ENCODE results near the gene MICAL3. TPM values are rescaled to one million over a fixed set of nuclear protein-coding genes. Genes with fewer than 3 reads are reported as not detected.

Gene MICAL3
- total RNA-seq, 2 donors from 2014 or later = 33.6 to 34.0 TPM

DNA sequence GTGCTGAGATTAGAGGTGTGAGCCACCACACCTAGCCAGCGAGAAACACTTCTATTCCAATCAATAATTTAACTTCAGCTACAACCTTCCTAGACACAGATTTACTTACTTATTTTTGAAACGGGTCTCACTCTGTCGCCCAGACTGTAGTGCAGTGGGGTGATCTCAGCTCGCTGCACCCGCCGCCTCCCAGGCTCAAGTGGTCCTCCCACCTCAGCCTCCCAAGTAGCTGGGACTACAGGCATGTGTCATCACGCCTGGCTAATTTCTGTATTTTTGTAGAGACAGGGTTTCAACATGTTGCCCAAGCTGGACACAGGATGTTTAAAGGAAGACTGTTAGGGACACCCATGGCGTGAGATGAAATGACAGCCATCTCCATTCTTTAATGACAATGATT is 61.3 kb downstream of the MICAL3 start:
- Histone ChIP-seq H3K4me1 (peaks cover 4% of the 10 kb centered on the region), H3K9me3 (no peaks in the 10 kb centered on the region), H3K4me3 (no peak overlapping the region), H3K27ac (no peak overlapping the region), H3K27me3 (no peaks in the 10 kb centered on the region), H3K36me3 (replicated peaks in 1 of 2; ENCODE audit: insufficient read depth in 1 of 2, low read depth in 2 of 2) (no peaks in the 10 kb centered on the region)
- intact Hi-C loops (cut with DNase I) = no loop called here
- ATAC-seq (no peak), DNase-seq (no peak)
- TF ChIP-seq POLR2A (IDR thresholded peaks at IDR 0.05) = no peak
- TF ChIP-seq, protein P1, sequence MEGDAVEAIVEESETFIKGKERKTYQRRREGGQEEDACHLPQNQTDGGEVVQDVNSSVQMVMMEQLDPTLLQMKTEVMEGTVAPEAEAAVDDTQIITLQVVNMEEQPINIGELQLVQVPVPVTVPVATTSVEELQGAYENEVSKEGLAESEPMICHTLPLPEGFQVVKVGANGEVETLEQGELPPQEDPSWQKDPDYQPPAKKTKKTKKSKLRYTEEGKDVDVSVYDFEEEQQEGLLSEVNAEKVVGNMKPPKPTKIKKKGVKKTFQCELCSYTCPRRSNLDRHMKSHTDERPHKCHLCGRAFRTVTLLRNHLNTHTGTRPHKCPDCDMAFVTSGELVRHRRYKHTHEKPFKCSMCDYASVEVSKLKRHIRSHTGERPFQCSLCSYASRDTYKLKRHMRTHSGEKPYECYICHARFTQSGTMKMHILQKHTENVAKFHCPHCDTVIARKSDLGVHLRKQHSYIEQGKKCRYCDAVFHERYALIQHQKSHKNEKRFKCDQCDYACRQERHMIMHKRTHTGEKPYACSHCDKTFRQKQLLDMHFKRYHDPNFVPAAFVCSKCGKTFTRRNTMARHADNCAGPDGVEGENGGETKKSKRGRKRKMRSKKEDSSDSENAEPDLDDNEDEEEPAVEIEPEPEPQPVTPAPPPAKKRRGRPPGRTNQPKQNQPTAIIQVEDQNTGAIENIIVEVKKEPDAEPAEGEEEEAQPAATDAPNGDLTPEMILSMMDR (IDR thresholded peaks at IDR 0.05) = no peak
- 85 to 94% methylated on average over 8 of the region's 8 CpGs for whole genome bisulfite sequencing, 2 donors

DNA sequence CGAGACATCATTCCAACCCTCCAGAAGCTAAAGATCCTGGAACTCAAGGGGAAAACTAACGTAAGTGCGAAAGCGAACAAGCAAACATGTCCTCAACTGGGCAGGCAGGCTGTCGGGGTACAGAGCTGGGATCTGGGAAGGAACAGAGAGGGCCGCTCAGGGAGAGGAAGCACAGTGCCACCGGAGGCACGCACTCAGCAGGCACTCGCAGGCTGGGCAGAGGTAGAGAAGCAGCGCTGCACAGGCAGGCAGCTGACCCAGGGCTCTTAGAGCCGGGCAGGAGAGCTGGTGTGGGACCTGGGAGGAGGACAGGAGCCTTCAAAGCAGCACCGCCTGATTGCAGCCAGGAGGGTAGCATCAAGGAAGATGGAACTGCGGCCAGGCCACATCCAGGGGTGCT is 62.2 kb downstream of the MICAL3 start:
- intact Hi-C loops (cut with DNase I) = no loop called here
- Histone ChIP-seq H3K4me1 (peaks cover 4% of the 10 kb centered on the region), H3K4me3 (no peak overlapping the region), H3K27me3 (no peaks in the 10 kb centered on the region), H3K27ac (no peak overlapping the region), H3K36me3 (replicated peaks in 1 of 2; ENCODE audit: insufficient read depth in 1 of 2, low read depth in 2 of 2) (no peaks in the 10 kb centered on the region), H3K9me3 (no peaks in the 10 kb centered on the region)
- TF ChIP-seq, protein P1 (IDR thresholded peaks at IDR 0.05) = no peak
- no peak for TF ChIP-seq POLR2A (IDR thresholded peaks at IDR 0.05)
- no peak for ATAC-seq
- WGBS, 2 donors = 95 to 96% methylated on average over 12 to 13 of the region's 13 CpGs
- no peak for DNase-seq

DNA sequence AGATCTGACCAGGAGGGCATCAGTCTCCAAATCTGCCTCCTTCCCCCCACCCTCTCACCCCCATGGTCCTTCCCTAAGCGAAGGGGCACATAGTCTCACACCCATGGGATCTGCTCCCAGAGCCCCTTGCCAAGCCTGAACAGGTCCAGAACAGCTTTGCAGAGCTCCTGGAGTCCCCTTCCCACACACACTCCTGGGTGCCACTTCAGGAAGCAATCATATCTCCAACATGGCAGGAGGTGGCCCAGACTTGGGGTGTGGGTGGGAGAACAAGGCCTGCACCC is 63.0 kb downstream of the MICAL3 start:
- TF ChIP-seq POLR2A (IDR thresholded peaks at IDR 0.05) = no peak
- TF ChIP-seq, protein P1 (IDR thresholded peaks at IDR 0.05) = no peak
- Histone ChIP-seq H3K4me3 (no peak overlapping the region), H3K9me3 (no peaks in the 10 kb centered on the region), H3K27me3 (no peaks in the 10 kb centered on the region), H3K36me3 (replicated peaks in 1 of 2; ENCODE audit: insufficient read depth in 1 of 2, low read depth in 2 of 2) (no peaks in the 10 kb centered on the region), H3K4me1 (peaks cover 4% of the 10 kb centered on the region), H3K27ac (no peak overlapping the region)
- DNase-seq (no peak), ATAC-seq (no peak)
- 43 to 100% methylated on average over 1 of the region's 1 CpG for WGBS, 2 donors
- intact Hi-C loops (cut with DNase I) = no loop called here

DNA sequence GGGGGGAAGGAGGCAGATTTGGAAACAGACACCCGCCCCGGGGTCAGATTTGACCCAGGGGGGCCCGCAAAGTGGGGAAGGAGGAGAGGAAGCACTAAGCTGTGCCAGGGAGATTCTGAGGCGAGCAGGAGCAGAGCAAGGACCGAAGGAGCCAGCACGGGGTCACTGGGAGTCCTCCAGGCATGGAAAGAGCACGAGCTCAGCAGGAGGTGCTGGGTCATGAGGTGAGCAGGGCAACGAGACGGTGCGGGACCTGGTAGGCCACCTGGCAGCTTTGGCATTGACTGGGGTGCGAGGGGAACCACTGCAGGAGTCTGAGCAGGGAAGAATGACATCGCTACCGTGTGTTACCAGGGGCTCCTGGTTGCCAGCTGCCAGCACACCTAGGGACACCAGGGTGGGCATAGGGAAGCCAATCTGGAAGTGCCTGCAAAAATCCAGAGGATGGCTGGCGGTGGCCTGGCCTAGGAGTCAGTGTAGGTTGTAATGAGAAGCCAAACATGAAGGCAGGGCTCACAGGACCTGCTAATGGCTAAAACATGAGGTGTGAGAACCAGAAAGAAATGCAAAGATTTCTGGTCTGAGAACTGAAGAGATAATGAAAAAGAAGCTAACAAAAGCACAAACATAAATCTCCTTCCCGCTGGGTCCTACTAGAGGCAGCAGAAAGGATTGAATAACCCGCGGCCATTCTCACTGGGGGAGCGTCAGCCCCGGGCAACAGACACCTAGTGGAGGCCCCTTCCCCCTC is 63.5 kb downstream of the MICAL3 start:
- intact Hi-C loops (cut with DNase I) = no loop called here
- ATAC-seq (no peak), DNase-seq (no peak)
- WGBS, 2 donors = 89 to 93% methylated on average over 18 to 19 of the region's 19 CpGs
- Histone ChIP-seq H3K27me3 (no peaks in the 10 kb centered on the region), H3K4me1 (peaks cover 6% of the 10 kb centered on the region), H3K4me3 (no peak overlapping the region), H3K9me3 (no peaks in the 10 kb centered on the region), H3K27ac (no peak overlapping the region), H3K36me3 (replicated peaks in 1 of 2; ENCODE audit: insufficient read depth in 1 of 2, low read depth in 2 of 2) (no peaks in the 10 kb centered on the region)
- TF ChIP-seq POLR2A (IDR thresholded peaks at IDR 0.05) = no peak
- TF ChIP-seq, protein P1 (IDR thresholded peaks at IDR 0.05) = no peak

DNA sequence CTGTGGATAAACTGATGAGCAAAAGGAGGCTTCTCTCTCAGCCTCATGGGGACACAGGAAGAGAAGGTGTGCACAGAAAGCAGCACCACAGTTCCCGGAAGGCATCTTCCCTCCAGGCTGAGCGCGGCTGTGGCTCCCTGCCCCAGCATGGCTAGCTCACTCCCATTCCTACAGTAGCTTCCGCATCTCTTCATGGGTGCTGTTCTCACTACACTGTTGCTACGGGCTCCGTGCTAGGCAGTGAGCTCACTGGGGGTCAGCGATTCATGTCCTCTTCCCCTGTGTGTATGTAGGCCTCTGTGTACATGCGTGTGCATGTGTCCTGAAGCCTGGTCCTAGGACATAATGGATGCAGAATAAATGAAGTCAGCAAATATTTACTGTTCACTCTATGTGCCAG is 64.3 kb downstream of the MICAL3 start:
- DNase-seq (no peak), ATAC-seq (no peak)
- intact Hi-C loops (cut with DNase I) = no loop called here
- no peak overlapping the region for H3K4me3 ChIP-seq
- no peak overlapping the region for H3K27ac ChIP-seq
- no peaks in the 10 kb centered on the region for H3K36me3 ChIP-seq (replicated peaks in 1 of 2; ENCODE audit: insufficient read depth in 1 of 2, low read depth in 2 of 2)
- TF ChIP-seq POLR2A (IDR thresholded peaks at IDR 0.05) = no peak
- TF ChIP-seq, protein P1 (IDR thresholded peaks at IDR 0.05) = no peak
- WGBS, 2 donors = 93 to 100% methylated on average over 8 of the region's 8 CpGs
- no peaks in the 10 kb centered on the region for H3K9me3 ChIP-seq
- peaks cover 14% of the 10 kb centered on the region for H3K4me1 ChIP-seq
- H3K27me3 ChIP-seq = no peaks in the 10 kb centered on the region
